ENCODE measurements around the gene MACROD1.

MACROD1 gene

DNA sequence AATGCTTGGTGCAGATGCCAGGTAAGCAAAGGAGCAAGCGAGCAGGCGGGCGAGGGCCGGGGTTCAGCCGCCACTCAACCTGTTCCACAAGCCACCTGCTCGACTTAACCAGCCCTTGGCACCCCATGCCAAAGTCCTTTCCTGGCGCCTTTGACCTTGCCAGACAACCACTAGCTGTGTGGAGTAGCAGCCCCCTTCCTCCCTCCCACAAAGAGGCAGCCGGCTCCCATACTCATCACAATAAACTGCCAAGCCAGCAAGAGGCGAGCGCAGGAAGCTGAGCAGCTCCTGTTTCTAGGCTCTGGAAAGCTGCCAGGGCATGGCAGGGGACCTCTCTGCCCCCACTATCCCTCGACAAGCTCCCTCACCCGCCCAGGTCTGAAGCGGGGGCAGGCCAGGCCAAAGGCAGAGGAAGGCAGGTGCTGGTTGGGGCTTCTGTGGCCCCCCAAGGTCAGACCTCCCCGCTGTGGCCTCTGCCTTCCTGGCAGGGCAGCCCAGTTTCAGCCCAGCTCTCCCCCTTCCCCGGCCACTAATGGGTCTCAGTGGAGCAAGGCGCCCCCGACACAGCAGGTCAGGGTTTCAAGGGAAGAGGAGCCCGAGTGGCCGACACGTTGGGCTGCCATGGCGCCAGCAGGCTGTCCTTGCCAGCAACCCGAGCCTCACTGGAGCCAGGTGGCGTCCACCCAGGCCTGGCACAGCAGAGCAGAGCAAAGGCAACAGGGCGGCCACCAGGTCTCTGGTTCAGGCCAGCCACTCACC lies 15.3 kb downstream of the MACROD1 start:
- DNase-seq: no peak

DNA sequence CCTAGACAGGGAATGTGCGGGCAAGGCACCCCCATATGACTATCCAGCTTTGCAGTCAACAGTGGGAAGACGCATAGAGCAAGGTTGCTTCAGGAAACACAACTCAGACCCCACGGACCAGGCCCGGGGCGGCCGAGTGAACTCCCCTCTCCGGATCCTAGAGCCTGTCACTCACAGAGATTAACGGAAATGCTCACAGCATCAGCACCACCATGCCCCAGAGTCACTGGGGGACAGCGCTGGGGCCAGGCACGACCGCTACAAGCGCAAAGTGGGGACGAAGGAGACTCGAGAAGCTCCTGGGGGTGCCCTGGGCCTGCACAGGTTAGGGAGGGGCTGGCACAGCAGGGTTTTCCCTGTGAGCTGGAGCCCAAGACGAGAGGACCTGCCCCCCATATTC lies 15.9 kb downstream of the MACROD1 start:
- no peak for DNase-seq

DNA sequence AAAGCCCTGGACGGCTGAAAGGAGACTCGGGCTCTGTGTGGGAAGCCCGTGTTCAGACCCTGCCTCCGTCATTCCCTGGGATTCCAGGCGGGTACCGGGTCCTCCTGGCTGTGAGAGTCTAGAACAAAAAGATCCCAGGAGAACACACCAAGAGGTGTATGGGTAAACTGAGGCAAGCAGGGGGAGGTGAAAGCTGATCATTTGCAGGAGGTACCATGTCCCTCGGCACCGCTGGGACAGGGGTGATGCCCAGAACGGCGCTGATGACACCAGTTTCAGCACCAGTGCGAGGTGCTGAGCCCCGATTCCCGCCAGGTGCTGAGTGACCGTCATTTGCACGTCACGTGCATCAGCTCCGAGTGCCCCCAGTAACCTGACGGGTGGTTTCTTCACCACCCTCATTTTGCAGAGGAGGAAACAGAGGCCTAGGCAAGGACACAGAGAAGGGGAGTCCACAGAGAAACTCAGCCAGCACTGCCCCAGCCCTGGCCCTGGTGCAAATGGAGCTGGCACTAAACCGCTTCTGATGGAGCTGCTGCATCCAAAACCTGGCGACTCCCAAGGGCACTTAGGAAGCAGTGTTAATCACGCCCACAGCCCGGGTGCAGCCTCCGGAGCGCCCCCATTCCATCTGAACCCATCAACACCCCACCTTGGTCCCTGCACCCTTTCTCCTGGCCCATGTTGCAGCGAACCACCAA lies 16.8 kb downstream of the MACROD1 start:
- DNase-seq: no peak

DNA sequence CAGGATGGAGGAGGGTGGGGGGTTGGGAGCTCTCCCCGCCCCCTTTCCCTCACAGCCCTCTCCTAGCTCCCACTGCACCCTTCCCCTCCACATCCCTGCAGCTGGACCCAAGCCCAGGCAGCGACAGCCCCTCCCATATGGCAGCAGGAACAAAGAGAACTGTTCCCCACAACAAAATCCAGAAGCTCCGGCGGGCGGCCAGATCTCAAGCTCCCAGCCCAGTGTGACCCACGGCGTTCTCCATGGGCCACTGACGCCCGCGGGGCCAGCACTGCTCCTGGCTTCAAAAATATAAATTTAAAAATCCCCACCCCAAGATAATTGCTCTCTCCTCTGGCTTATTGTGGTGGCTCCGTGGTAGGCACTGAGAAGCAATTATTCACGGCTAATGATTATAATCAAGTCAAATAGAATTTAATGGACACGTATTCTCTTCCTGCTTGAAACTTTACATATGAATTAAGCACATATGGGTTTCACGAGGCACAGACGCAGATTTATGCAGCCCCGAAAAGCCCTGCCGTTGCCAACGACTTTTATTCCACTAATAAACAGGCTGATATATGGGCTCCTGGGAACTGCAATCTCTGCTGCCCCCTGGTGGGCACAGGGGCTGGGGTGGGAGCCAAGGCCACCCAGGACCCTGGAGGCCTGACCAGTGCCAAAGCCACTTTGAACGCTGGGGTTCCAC lies 17.5 kb downstream of the MACROD1 start:
- DNase-seq: no peak

DNA sequence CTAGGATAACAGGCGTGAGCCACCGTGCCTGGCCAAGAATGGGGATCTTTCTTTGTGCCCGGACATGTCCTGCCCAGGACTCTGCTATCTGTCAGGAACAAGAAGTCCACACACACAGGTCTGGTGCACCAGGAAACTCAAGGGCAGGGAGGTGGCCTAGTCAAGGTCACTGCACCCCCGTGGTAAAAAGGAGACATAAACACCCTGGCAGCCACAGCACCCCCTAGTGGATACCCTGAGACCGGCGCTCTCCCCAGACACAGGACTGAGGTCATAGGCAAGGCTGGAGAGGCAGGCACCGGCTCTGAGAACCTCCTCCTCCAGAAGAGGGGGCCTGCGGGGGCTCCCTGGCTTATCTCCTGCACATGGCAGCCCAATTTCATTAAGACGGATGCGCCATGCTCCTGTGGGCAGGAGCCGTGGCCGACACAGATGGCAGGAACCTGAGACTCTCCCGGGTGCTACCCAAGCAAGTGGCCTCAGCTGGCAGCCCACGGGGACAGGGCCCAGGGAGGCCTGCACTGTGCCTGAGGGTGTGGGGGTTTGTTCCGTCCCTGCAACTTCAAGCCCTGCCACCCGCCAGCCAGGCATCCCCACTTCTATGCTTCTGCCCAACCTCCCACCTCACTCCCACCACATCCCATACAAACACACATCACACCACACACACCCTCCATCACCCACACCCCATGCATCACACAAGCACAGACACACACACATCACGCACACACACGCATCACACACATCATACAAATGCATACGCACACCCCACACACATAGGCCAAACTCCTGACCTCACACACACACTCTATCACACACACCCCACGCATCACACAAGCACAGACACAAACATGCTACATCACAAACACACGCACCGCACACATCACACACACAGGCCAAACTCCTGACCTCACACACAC lies 19.6 kb downstream of the MACROD1 start:
- DNase-seq: no peak

DNA sequence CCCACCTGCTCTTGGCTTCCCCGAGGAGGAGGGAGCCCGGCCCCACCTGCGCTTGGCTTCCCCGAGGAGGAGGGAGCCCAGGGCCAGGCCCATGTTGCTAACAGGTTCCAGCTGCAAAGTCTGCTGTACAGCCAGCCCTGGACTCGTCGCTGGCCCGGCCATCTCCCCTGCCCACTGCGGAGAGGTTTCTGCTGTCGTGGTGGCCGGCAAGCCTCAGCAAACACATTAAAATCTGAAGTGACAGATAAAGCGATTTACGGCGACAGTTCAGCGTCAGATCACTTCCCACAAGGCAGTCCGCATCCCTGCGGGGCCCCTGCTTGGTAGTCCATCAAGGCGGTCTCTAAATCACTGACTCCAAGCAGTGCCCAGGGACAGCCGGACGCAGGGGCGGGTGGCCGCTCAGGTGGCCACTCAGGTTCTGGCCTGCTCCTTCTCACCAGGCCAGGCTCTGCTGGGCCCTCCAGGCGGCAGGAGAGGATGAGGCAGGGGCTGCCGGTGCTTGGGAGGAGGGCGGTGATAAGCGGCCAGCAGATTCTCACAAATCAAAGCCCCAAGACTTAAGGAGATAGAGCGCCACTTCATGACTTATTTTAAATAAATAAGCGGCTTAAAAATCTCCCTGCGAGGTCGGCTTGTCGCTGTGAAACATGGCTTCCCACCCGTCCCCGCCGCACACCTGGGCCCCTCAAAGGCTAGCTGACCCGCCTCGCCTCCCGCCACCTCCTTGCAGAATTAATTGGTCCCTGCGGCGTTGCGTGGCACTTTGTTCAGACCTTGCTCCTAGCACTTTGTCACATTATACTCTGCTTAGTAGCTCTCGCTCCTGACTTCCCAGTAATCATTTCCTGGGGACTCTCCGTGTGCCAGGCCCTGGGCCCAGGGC lies 21.1 kb downstream of the MACROD1 start:
- no peak for DNase-seq

DNA sequence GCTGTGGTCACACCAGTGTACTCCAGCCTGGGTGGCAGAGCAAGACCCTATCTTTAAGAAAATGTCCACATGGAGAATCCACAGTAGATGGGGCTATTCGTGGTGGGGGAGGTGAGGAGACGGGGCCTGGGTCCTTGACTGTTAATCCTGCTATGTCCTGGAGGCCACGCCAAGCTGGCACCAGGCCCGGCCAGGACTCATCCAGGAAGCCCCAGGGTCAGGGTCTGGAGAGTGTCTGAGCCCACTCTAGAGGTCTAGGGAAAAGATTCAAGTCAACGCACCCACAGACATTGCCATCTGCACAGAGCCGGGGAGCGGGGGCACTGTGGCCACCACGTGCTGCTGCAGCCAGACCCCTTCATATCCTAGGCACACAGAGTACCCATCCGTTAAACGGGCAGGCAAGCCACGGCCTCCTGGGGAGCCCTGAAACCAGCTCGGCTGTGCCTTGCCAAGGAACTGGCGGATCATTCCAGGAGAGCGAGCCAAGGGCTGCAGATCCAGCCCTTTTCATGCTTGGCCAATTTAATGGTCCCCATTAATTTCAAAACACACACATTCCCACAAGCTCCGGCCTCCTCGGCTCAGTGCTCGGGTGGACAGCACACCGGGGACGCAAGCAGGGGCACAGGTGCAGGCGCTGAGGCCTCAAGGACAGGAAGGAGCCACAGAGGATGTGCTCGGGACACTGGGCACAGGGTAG lies 24.7 kb downstream of the MACROD1 start:
- DNase-seq: no peak

DNA sequence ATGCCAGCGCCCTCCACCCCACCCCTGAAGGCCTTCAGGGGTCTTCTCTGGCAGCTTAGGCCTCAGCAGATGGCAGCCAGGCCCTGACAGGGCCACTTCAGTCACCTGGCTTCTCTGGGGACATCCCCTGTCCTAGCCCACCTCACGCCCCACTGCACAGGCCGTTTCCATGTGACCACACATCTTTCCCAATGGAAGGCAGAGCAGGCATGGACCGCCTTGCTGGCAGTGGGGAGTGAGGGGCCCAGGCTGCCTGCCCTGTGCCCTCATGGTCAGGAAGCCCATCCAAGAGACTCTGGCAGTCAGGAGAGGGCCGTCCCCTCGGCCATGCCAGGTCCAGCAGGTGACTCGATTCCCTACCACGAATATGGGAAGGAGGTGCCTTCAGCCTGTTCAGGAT lies 25.8 kb downstream of the MACROD1 start:
- no peak for DNase-seq

DNA sequence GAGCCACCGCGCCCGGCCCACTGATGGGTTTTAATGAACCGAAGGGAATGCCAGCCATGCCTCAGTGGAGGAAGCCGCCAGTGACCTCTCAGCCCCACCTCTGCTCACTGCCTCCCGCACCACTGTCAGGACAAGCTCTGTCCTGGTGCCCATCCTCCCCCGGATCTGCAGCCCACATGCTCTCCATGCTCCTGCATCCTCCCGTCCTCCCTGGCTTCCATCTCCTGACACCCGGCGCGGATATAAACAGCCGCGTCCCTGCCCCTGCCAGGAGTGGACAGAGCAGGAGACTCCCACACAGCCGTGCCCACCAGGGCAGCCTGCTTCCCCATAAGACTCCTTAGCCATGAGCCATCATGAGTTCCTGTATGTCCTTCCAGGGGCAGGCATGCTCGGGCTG lies 26.9 kb downstream of the MACROD1 start:
- DNase-seq: no peak

DNA sequence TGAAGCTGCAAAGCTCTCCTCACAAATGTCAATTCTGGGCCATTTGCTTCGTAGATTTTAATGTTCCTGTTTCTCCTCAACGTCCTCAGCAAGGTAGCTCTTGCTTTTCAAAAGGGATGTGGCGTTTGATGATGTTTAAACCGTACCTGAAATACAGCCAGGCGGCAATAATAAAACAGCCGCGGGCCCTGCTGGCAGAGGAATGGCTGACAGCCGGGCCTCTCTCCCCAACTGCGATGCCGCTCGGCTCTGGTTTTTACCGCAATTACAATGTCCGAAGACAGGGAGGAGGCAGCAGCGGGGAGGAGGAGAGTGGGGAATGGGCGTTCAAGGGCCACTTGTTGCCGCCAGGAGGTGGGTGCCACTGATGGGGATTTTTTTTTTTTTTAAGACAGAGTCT lies 27.5 kb downstream of the MACROD1 start:
- no peak for DNase-seq

DNA sequence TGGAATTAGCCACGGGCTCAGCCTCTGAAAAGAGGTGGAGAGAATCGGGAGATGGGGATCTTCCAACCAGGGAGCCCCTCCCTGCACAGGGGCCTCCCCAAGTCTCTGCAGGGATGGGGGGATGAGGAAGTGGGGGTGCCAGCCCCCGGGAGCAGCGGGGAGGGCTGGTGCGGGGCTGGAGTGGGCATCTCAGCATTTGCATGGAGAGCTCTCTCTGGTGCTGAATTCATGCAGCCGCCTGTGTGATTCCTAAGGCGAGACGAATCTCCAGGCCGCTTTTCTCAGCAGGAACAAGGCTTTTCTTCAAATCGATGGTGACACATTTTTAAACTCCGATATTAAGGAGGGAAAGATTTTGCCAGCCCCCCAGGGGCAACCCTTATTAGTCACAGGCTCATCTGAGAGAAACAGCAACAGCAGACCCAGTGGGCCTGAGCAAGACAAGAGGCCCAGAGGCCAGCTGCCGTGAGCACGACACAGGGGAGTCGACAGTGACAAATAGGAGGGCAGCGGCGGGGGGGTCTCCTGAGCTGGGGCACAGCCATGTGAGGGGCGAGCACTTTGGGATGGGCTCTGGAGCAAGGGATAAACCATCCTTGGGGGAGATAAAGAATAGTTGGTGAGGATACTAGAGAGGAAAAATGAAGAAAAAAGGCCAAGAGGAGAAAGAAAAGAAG lies 29.0 kb downstream of the MACROD1 start:
- DNase-seq: no peak

DNA sequence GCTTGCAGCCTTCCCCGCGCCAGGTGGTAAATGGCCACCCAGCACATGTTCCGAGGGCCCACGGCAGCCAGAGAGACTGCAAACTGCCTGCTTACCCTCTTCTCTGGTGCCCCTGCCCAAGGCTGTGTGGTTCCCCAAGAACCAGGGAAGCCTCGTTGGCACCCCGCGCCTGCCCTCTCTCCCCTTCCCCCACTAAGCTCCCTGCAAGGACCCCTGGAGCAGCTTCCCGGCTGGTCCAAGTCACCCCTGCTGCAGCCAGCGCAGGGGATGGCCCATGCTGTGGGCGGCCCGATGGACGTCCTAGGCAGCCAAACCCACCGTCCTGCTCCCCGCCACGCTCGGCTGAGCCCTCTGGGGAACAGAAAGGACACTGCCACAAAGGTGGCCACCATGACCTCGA lies 30.2 kb downstream of the MACROD1 start:
- DNase-seq: no peak

DNA sequence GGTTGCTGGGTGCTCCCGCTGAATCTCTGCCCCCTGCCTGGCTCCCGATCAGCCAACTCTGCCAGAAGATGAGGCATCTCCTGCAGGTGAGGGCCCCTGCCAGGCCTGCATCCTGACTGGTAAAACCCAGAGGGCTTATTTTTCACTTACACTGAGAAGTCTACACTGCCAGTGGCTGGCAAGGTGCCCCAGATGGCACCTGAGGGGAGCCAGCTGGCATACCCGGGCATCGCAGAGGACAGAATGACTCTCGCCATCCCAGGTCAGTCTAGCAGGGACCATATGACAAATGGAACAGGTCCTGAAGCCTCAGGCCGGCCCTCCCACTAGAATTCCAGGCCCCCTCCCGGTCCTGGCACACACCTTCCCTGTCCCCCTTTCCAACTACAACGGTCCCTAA lies 30.9 kb downstream of the MACROD1 start:
- no peak for DNase-seq

DNA sequence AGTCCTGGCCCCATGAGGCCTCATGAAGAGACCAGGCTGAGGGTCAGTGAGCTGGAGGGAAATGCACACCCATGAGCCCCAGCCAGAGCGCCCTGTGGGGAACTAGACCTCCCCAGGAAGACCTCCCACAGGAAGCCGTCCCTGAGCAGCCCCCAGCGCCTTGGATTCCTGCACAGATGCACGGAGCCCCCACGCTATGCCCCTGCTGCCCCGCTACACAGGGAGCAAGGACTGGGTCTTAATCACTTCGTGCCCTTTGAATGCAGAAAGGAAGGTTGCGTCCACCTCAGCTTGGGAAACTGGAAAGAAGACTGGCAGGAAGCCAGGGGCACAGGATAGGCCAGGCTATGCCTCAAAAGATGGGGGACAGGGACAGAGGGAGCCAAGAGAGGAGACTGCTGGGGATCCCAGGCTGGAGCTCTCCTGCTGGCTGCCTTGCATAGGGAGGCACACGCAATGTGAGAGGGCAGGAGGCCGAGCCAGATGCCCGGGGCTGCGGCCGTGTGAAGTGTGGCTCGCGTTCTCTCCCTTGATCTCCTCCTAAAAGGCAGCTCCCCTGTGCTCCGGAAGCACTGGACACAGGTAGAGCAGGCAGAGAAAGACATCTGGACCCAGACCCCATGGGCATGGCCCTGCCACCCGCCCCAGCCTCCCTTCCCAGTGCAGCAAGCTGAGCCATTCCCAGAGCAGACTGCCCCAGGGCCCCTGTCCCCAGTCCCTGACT lies 32.8 kb downstream of the MACROD1 start:
- DNase-seq: no peak

DNA sequence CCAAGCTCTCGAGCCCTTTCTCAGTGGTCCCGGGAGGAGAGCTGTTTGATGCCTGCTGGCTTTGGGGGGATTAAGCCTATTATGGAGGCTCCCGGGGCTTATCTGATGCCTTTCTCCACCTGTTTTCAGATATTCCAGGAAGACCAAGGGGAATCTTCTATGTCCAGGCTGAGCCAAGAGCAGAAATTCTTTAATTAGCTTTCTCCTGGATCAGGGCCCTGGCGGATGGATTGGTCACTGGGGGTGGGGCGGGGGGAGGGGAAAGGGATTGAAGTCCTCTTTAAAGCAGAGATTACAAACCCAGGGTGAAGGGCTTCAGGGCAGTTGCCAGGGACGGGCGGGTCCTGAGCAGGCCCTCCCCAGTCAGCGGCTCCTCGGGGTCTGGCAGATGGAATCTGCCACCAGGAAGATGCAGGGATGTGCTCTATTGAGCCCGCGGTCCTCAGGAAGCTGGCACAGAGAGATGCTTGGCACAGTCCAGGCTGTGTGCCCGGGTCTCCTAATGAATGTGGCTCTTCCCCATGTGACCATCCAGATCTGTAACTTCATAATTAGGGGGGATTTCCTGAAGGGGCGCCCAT lies 33.6 kb downstream of the MACROD1 start:
- no peak for DNase-seq

DNA sequence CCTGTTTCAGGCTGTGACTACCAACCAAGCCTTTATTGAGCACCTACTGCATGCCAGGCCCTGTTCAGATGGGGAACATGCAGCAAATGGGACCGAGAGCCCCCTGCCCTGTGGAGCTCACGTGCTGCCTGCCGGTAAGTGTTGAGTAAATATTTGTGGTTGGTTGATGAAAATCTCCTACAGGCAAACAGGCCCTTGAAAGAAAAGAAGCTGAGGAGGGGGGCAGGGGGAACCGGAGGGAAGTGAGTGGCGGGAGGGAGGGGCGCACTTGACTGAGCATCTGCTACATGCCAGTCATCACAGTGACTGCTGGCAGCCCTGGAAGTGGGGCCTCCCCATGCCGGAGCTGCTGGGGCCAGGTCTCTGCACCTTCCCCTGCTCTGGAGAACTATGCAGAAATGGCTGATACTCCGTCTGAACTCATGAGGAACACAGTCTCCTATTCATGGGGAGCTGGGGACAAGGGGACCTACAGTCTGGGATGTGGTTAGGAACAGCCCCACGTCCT lies 34.2 kb downstream of the MACROD1 start:
- DNase-seq: no peak

DNA sequence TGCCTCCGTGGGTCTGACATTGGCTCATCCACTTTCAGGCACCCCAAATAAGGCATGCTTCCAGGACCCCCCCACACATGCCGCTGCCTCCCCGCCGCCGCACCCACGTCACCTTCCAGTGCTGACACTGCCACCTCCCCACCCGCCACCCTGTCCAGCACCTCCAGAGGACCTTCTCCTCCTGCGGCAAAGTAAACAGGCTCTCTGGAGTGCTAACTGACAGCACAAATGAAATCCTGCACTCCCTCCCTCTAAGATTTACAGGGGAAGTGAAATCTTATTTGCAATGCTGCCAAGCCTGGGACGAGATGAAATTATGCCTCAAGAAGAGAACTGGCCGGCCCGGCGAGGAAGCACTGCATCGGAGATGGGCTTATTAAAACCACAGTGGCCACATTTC lies 35.3 kb downstream of the MACROD1 start:
- DNase-seq: no peak

DNA sequence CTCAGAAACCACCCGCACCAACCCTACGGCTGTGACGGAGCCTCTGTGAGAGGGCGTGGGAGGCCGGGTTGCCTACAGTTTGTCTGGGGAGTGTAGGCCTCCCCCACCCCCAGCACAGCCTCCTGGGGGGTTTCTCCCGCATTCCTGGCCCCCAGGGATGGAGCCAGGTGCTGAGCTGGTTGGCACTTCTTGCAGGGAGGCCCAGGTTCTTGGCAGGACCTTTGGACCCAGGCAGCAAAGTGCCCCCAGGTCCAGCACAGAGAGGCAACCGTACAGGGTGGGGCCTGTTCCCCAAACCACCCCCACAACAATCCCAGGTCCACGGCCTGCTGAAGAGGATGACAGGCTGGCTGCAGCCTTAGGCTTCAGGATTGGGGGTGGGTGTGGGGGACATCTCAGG lies 36.5 kb downstream of the MACROD1 start:
- no peak for DNase-seq

DNA sequence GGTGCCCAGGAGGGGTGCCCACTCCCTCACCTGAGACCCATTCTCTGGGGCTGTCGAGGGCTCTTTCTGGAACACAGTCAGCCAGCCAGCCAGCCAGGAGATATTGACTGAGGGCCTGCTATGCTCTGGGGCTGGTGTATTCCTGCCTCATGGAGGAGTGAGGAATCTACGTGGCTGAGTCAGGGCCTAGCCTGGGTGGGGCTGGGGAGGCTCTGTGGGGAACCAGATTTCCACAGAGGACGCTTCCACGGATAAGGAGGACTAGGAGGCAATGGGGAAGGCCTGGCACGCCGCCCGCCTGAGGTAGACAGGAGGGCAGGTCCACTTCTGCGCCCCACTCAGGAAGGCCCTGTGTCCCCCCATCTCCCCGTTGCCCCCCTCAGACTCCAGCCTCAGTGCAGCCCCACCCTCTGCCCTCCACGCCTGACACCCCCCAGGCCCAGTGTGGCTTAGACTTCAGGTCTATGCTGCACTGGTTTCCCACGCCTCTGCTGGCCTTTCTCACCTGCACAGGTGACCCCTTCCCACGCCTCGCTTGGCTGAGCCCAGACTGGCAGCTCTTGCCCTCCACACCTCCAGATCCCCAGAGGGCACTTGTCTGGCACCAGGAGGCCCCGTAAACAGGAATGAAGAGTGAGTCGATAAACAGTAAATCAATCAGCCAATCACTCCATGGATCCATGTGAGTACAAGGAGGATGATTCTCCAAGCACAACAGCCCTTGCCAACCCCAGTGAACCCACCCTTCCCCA lies 37.5 kb downstream of the MACROD1 start:
- DNase-seq: no peak

All from GOT3 (cell line).